ENCODE results near the gene ARFGEF2.
A peak's percentile ranks its signal among the peaks of the same experiment; 100 is the strongest.
"Not testable (repeated sequence)": the region's sequence is repeated elsewhere in the genome, so short reads cannot be mapped to it uniquely, and the experiment has no call there.

The ARFGEF2 gene

GRCh38 chr20:48957533-48957932 is 36.0 kb downstream of the ARFGEF2 start:
- no peak for DNase-seq

GRCh38 chr20:48958743-48959142 is 37.2 kb downstream of the ARFGEF2 start:
- DNase-seq = no peak

GRCh38 chr20:48959899-48960550 is 38.5 kb downstream of the ARFGEF2 start:
- no peak for DNase-seq

- no peak for DNase-seq
Observed at GRCh38 chr20:48962421-48962820, 40.9 kb downstream of the ARFGEF2 start.

- DNase-seq = no peak
Observed at GRCh38 chr20:48962976-48963771, 41.7 kb downstream of the ARFGEF2 start.

- DNase-seq = no peak
Observed at GRCh38 chr20:48965189-48965910, 43.8 kb downstream of the ARFGEF2 start.

- DNase-seq = no peak
Observed at GRCh38 chr20:48970681-48971365, 49.3 kb downstream of the ARFGEF2 start.

- no peak for DNase-seq
Observed at GRCh38 chr20:48971956-48972355, 50.4 kb downstream of the ARFGEF2 start.

GRCh38 chr20:48972816-48973215 is 51.3 kb downstream of the ARFGEF2 start:
- DNase-seq = no peak

GRCh38 chr20:48975955-48976354 is 54.4 kb downstream of the ARFGEF2 start:
- peak; percentile 7 for DNase-seq

- not testable (repeated sequence) for DNase-seq
Observed at GRCh38 chr20:48979980-48980379, 58.5 kb downstream of the ARFGEF2 start.

- no peak for DNase-seq
Observed at GRCh38 chr20:48983423-48984400, 62.2 kb downstream of the ARFGEF2 start.

- no peak for DNase-seq
Observed at GRCh38 chr20:48984575-48985219, 63.2 kb downstream of the ARFGEF2 start.

- no peak for DNase-seq
Observed at GRCh38 chr20:48986899-48987298, 65.4 kb downstream of the ARFGEF2 start.

GRCh38 chr20:48990467-48990866 is 69.0 kb downstream of the ARFGEF2 start:
- no peak for DNase-seq

- no peak for DNase-seq
Observed at GRCh38 chr20:48995589-48995988, 74.1 kb downstream of the ARFGEF2 start.

- no peak for DNase-seq
Observed at GRCh38 chr20:48999890-49000870, 78.7 kb downstream of the ARFGEF2 start.

GRCh38 chr20:49001741-49002140 is 80.2 kb downstream of the ARFGEF2 start:
- no peak for DNase-seq

- DNase-seq = no peak
Observed at GRCh38 chr20:49006446-49006980, 85.0 kb downstream of the ARFGEF2 start.
